Heart left ventricle (tissue), 13 donors: ENCODE results near the gene SUGCT.

Experiments used
- CTCF ChIP-seq, 12 donors: fragments of 200-600 bp; sonication (generic) in 4 of 12; IDR thresholded peaks; one replicate each; pipeline versions ENCODE4 v1.5.0 to v1.8.0; 2018 to 2022; ENCODE audit warnings: antibody characterized with exemption in 12 of 12, mild to moderate bottlenecking in 5 of 12
- POLR2A ChIP-seq, 2 donors: fragments of 450-650 bp; IDR thresholded peaks; one replicate each; pipeline ENCODE4 v1.6.1; 2017; ENCODE audit warnings: antibody characterized with exemption in 2 of 2, mild to moderate bottlenecking in 2 of 2, moderate library complexity in 2 of 2
- donor health status: ischemic (EF 13 %, LVEDD 7.1; RV severe dilation, severe dysfunction).
- donor health status: DM: no; HTN: yes; CAD: no.
- donor health status: DM: no; HTN: no; CAD: no.
- donor health status: ischemic (EF 25% LVEDD 6.9; RV normal size, moderate dysfunction).
- donor health status: ischemic (EF 25% LVEDD 5.7; RV mildly dilated, moderate dysfunction).
- donor health status: ischemic (EF 35%, LVEDD 5.7; RV mildly dilated, moderate dysfunction).
- donor health status: nonischemic (EF 11% LVEDD 7.7; RV severe dilation, severe dysfunction).
- donor health status: DM: yes; HTN: yes; CAD: no.
- donor health status: PGD.
- donor health status: ischemic (EF 29% LVEDD 5.4; RV normal size, mild dysfunction).
- donor health status: nonischemic (EF 23%, LVEDD 6.1; RV moderate dilation, normal function).

- no peak for TF ChIP-seq POLR2A (IDR thresholded peaks at IDR 0.05)
- TF ChIP-seq CTCF (IDR thresholded peaks at IDR 0.05) = no peak
These were observed 141.3 kb downstream of the SUGCT start for GRCh38 chr7:40276061-40276460.
